COR-L47 (cell line): ENCODE results near the gene ST6GALNAC6.
"Not testable (repeated sequence)": the region's sequence is repeated elsewhere in the genome, so short reads cannot be mapped to it uniquely, and the experiment has no call there.

ENCODE experiments used
- DNase-seq: peaks from one replicate; lab custom pipeline; 2025; lab: John Stamatoyannopoulos, UW

ST6GALNAC6 gene

DNA sequence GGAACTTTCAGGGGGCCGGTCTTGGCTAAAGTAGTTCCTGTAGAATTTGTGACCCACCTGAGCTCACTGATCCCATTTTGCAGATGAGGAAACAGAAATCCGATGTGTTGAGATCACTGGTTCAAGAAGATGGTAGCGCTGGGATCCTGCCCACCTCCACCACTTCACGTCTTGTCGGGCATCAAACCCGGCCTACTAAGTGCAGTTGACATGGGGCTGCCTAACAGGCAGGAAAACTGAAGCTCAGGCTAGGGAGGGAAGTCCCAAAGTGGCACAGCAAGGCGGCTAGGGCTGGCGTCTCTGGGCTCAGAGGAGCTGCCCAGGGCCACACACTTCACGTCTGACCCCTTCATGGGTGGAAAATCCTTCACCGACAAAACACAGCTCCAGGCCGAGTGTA lies 44.4 kb downstream of the ST6GALNAC6 start:
- no peak for DNase-seq

GRCh38 chr9:127854184-127854806 lies 45.1 kb downstream of the ST6GALNAC6 start, which contains the start of gene ENG:
TSS of gene ENG (minus strand) at chr9:127854658. CDS start at chr9:127854355, 303 bp downstream.
- DNase-seq = no peak

DNA sequence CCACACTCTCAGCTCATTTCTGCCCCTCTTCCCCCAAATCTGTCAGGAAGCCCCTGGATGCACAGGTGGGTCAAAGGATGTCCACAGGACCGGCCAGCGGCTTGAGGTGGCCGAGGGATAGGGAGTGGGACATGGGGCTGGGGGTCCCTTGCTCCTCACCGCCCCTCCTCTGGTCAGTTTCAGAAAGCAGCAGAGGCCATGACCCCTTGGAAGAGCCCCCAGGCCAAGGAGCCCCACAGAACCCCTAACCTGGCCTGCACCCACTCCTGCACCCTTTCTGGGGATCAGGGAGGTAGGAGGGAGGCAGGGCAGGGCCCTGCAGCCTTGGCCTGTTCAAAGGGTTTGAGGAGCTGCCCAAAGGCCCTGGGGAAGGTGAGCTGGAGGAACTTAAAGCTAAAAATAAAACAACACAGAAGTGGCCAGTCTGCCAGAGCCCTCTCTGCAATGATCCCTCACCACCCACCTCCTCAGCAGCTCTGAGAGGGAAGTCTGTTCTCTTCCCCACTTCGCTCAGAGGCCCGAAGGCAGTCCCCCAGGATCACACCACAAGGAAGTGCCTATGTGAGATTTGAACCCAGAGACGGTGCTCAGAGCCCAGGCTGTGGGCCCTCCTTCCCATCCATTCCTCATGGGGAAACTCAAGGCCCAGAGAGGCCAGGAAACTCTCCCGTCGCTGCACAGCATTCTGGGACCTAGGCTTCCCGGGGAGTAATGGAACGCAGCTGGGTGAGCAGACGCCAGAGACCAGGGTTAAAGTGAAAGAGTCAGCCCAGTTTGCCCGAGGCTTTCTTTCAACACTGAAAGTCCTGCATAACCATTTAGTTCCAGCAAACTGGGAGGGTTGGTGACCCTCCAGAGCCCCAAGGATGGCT lies 45.9 kb downstream of the ST6GALNAC6 start:
- no peak for DNase-seq

GRCh38 chr9:127852829-127853228 lies 46.6 kb downstream of the ST6GALNAC6 start:
- no peak for DNase-seq

DNA sequence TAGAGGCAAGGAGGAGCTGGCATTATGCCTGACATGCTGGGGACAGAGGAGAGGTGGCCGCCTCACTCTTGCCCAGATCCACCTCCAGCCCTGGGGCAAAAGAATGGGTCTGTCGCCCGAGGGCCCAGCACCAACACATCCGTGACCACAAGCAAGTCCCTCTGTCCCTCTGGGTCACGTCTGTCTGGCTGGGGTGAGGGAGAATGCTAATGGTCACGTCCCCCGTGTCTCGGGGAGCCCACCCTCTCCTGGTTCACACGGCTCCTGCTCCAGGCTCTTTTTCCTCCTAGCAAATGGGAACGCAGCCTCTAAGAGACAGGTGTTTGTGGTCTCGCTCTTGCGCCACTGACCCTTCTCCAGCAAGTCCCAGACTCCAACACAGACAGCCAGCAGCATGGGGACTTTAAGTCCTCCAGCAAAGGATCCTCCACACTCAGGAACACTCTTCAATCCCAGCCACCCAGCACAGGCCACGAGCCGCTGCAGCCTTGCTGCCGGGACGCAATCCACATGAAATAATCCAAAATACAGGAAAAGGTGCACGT lies 49.0 kb downstream of the ST6GALNAC6 start:
- DNase-seq = no peak

DNA sequence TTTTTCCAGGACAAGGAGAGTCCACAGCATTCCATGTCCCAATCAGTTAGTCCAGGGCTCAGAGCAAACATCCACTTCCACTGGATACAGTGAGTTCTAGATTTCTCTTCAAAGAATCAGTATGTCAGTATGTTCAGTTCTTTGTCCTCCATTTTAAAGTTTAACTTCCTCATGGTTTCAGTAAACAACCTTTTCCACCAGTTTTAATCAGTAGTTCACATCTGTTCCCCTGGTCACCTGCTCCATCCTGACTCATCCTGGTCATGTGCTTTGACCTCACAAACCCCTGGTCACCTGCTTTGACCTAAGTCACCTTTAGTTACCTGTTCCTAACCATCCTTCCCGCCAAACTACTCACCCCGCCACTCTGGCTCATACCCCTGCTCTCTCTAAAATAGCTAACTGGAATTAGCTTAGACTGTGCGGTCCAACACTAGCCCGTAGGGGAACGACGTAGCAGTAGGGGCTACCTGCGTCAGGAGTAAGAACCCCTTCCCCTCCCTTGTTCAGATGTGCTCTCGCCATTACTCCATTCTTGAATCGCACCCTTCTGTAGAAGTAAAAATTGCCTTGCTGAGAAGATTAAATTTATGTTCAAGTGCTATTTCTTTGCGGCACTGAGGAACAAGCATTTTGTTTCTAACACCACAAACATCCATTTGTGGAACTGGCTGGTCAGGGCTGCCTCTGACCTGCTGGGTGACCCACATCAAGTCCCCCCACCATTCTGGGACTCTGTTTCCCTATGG lies 50.5 kb downstream of the ST6GALNAC6 start:
- no peak for DNase-seq

DNA sequence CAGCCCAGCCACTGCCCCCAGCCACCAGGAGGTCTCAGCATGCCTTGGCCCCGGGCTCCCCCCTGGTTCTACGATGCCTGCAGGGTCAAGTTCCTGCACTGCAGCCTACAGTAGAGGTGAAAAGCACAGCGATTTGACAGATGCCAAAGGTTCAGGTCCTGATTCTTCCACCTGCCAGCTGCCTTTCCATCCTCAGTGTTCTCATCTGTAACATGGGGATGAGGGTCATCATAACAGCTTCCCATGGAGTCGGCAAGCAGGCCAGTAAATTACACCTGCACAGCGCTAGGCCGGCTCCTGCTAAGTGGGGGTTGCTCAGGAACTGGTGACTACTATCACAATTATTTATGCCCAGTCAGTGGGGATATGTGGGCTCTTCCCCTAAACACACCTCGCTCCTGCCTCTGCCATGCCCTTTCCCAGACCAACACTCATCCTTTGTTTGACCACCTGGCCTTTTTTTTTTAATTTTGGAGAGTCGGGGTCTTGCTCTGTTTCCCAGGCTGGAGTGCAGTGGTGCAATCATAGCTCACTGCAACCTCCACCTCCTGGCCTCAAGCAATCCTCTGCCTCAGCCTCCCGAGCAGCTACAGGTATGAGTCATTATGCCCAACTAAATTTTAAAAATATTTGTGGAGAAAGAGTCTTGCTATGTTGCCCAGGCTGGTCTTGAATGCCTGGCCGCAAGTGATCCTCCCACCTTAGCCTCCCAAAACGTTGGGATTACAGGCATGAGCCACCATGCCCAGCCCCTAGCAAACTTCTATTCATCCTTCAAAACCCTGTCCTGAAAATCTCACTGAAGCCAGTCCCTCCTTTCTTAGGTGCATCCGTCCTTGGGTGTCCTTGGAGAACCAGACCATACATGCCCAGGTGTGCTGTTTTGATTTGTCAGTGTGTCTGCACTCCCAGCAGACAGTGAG lies 51.3 kb downstream of the ST6GALNAC6 start:
- no peak for DNase-seq

- no peak for DNase-seq
These were observed 52.3 kb downstream of the ST6GALNAC6 start for GRCh38 chr9:127847178-127847510.

GRCh38 chr9:127846443-127847177 lies 52.8 kb downstream of the ST6GALNAC6 start:
- DNase-seq = no peak

DNA sequence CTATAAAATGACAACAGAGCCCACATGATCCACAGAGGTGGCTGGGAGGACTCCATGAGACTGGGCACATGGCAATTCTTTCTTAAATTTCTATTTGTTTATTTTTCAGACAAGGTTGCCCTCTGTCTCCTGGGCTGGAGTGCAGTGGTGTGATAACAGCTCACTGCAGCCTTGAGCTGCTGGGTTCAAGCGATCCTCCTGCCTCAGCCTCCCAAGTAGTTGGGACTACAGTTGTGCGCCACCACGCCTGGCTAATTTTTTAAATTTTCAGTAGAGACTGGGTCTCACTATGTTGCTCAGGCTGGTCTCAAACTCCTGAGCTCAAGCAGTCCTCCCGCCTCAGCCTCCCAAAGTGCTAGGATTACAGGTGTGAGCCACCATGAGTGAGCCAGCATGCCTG lies 53.8 kb downstream of the ST6GALNAC6 start:
- not testable (repeated sequence) for DNase-seq

DNA sequence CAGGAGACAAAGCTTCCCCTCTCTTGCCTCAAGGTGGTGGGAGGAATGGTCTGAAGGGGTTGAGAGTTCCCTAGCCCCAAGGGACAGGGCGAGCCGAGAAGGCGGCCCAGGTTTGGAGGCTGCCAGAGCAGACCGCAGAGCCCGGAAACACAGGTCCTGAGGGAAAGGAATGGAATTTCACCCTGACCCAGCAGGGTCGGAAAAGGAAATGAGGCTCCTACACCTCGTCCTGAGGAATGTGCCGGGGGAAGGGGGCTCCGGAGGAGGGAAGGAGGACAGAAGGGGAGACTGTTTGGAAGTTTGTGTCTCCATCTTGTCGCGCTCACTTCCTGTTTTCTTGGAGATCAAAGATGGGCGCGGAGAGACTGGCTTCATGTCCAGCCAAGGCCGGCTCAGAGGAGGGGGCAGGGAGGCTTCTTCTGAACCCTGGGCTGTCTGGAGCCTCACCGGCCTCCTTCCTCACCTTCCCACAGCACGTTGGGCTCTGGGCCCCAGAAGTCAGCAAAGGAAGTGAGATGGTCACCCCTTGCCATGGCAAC lies 54.5 kb downstream of the ST6GALNAC6 start:
- DNase-seq = no peak

DNA sequence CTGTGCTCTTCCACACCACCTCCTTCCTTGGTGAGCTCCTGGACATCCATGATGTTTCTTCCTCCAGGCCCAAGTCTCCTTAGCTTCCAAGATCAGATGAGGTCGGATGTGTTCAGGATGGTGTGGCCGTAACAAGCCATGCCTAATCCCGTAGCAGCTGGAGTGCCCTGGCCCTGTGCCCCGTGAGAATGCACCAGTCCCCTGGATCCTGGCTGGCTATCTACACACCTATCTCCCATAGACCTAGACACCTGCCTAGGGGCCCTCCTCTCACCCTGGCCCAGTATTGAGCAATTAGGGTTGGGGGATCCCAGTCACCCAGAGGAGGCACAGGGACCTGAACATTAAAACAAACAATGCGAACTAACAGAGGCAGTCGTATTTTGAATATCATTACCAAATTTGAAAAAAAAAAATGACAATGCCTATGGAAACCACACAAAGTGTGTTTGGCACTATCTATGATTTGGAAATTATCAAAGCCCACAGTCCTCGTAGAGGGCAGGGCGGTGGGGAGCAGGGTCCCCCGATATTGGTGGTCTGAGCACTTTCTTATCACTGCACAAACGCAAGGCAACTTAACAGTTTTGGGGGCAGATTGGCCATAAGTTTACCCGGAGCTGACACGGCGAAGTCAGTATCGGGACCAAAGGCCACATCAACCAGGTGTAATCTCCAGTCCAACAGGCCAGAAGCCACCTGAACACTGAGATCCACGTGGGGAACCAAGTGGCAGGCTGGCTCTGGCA lies 58.1 kb downstream of the ST6GALNAC6 start:
- DNase-seq = no peak

DNA sequence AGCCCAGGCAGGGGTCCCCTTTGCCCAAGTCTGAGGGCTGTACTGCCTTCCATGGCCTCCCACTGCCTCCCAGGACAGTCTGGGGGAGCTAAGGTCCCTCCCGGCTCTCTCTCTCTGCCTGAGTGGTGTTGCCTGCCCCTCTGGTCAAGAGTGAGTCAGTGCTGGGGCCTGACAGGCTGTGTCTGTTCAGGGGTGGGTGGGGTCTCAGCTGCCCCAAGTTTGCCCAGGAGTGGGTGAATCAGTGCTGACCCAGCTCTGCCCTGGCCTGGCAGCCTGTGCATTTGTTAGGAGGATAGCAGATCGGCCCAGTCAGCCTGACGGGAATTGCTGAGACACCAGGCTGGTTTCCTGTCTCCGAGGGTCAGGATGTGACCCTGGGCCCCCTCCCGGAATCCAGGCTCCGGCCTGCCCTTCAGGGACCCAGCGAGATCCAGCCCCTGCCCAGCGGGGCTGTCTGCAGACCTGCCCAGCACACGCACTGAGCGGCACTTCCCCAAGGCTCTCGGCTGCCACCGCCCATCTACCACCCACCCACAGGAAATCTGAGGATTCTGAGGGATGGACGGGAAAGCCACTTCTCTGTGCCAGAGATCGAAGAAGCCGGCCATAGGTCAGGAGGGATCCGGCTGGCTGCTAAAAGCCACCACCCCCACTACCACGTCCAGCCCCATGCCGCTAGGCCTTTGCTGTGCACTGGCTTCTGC lies 60.9 kb downstream of the ST6GALNAC6 start:
- no peak for DNase-seq

DNA sequence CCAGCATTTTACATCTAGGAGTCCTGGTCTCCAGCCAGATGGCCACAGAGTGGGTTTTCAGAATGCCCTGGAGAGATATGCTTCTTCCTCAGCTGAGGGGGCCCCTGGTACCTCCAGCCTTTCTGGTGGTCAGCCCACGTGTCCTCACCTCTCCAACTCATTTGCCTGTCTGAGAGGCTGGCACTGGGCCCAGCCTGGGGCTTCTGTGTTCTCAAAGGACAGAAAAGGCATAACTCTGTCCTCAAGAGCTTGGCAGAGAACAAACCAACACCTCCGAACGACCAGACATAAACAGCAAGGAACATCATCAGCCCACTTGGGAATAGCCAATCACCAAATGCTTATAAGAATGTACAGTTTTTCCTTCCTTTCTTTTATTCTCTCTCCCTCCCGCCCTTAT lies 62.1 kb downstream of the ST6GALNAC6 start:
- DNase-seq = no peak

GRCh38 chr9:127836561-127836960 lies 62.8 kb downstream of the ST6GALNAC6 start:
- not testable (repeated sequence) for DNase-seq

- no peak for DNase-seq
These were observed 63.3 kb downstream of the ST6GALNAC6 start for GRCh38 chr9:127835991-127836516.
